GM06990 (cell line): ENCODE measurements around the gene SUMO3.
A peak's percentile ranks its signal among the peaks of the same experiment; 100 is the strongest.

ENCODE experiments used
- DNase-seq: peaks from one replicate; pipeline ENCODE4 v3.0.0-alpha.2; 2011; ENCODE audit not compliant: insufficient read length; ENCODE audit errors: extremely low read depth
- H3K27me3 ChIP-seq: replicated peaks from 2 replicates; pipeline ENCODE4 v1.6.0; 2011; ENCODE audit warnings: low read length; ENCODE audit not compliant: control insufficient read depth, insufficient read depth
- H3K36me3 ChIP-seq: 2 replicates; pipeline ENCODE4 v1.5.1; 2011; ENCODE audit warnings: low read length; ENCODE audit not compliant: control insufficient read depth, insufficient read depth
- H3K4me3 ChIP-seq: replicated peaks from 2 replicates; pipeline ENCODE4 v1.5.1; 2011; ENCODE audit warnings: low read depth, mild to moderate bottlenecking, control low read depth, low read length
- TF ChIP-seq, protein P1 (sequence below): IDR thresholded peaks from 2 replicates; pipeline ENCODE4 v1.5.1; 2011; ENCODE audit warnings: low read length, control low read depth, mild to moderate bottlenecking, inconsistent platforms; ENCODE audit not compliant: insufficient read depth, poor library complexity, severe bottlenecking

Gene SUMO3

DNA sequence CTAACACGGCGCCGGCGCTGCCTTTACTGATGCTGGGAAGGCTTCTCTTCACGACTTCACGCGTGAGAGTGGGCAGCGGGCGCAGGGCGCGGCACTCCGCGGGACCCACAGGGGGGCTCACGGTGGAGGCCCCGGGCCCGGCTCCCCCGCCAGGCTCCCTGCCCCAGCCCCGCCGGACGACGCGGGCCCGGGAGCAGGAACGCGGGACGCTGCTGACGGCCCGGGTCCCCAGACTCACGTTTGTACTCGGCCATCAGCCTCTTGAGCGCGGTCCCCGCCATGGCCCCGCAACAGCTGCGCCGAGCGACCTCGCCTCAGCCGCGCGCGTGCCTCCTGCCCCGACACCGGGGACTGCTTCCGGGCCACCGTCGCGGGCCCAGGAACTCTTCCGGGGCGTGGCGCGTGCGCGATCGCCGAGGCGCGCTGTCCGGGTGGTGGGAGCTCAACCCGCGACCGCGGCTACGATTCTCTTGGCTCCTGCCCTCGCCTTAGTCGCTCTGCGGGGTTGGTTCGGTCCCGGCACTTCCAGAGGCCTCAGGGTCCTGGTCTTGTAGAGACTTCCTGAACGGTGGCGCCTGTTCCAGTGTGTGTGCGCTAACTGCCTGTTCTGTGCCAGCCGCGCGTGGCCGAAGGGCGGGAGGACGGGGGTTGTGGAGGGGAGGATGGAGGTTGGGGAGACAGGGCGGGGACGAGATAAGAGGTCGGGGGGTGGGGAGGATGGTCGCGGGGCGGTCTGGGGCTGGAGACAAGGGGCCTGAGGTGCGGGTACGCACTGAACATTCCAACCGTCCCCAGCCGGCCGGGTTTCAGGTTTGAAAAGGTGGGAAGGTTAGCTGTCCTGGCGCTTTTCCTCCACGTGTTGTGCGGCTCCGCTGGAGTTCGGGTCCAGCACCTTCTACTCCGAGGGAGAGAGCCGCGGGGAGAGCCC is 16.1 kb downstream of the SUMO3 start, which contains the start of gene UBE2G2:
Gene UBE2G2 (minus strand): TSS at position 353 of the 928 bp plus-strand sequence. CDS start 72 bp downstream, at position 281.
- H3K4me3 ChIP-seq, result peak within 1 kb of the TSS; percentile 95
- peak; percentile 90 for DNase-seq
- H3K36me3 ChIP-seq, result peaks cover 13% of the 10 kb centered on the region
- H3K27me3 ChIP-seq, result no peaks in the 10 kb centered on the region
- TF ChIP-seq, protein P1, sequence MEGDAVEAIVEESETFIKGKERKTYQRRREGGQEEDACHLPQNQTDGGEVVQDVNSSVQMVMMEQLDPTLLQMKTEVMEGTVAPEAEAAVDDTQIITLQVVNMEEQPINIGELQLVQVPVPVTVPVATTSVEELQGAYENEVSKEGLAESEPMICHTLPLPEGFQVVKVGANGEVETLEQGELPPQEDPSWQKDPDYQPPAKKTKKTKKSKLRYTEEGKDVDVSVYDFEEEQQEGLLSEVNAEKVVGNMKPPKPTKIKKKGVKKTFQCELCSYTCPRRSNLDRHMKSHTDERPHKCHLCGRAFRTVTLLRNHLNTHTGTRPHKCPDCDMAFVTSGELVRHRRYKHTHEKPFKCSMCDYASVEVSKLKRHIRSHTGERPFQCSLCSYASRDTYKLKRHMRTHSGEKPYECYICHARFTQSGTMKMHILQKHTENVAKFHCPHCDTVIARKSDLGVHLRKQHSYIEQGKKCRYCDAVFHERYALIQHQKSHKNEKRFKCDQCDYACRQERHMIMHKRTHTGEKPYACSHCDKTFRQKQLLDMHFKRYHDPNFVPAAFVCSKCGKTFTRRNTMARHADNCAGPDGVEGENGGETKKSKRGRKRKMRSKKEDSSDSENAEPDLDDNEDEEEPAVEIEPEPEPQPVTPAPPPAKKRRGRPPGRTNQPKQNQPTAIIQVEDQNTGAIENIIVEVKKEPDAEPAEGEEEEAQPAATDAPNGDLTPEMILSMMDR, result no peak

DNA sequence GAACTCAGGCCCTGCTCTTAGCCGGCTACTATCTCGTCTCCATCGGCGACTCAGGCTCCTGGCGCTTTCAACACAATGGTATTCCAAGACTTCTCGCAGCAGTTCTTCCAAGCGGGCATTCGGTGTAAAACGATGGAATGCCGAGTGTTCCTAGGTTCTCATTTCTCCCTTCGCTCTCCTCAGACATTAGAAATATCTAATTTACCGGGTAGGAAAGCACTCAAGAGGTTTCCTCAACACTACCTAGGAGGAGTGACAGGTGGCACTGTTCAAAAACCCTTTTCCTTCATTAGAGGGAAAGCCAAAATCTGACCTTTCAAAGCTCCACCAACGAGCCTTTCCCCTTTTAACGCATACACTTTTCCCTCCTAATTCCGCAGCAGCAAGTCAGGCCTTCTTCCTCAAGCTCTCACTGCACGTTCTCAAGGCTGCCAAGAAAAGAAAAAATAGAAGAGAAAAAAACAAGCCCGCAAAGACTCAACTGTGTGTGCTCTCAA is 16.8 kb downstream of the SUMO3 start:
- Histone ChIP-seq H3K36me3 (peaks cover 13% of the 10 kb centered on the region), H3K27me3 (no peaks in the 10 kb centered on the region), H3K4me3 (peak overlapping the region; percentile 95)
- DNase-seq, result no peak
- TF ChIP-seq, protein P1, result peak; percentile 58

GRCh38 chr21:44800103-44800502 is 17.8 kb downstream of the SUMO3 start:
- DNase-seq, result no peak
- Histone ChIP-seq H3K4me3 (peak overlapping the region; percentile 95), H3K27me3 (no peaks in the 10 kb centered on the region), H3K36me3 (peaks cover 12% of the 10 kb centered on the region)
- TF ChIP-seq, protein P1, result peak; percentile 35

DNA sequence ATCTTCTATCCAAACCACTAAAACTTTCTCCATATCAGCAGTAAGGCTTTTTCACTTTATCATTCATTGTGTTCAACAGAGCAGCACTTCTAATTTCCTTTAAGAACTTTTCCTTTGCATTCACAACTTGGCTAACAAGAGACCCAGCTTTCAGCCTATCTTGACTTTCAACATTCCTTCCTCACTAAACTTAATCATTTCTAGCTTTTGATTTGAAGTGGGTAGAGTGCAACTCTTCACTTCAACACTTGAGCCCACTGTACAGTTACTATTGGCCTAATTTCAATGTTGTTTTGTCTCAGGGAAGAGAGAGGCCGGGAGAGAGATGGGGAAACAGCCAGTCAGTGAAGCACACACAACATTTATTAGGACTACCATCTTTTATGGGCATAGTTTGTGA is 18.2 kb downstream of the SUMO3 start:
- DNase-seq, result no peak
- Histone ChIP-seq H3K4me3 (no peak overlapping the region), H3K27me3 (no peaks in the 10 kb centered on the region), H3K36me3 (peaks cover 8% of the 10 kb centered on the region)
- TF ChIP-seq, protein P1, result no peak

- TF ChIP-seq, protein P1, result no peak
- Histone ChIP-seq H3K27me3 (no peaks in the 10 kb centered on the region), H3K4me3 (no peak overlapping the region), H3K36me3 (peaks cover 8% of the 10 kb centered on the region)
- no peak for DNase-seq
Observed at GRCh38 chr21:44797775-44798174, 20.1 kb downstream of the SUMO3 start.
